Measurements from ENCODE around the gene MIEF1. TPM values are rescaled to one million over a fixed set of nuclear protein-coding genes. Genes with fewer than 3 reads are reported as not detected.

The MIEF1 gene
- polyA plus RNA-seq, 1 experiment, result 21.0 TPM

GRCh38 chr22:39479254-39479653 lies 22.8 kb upstream of the MIEF1 start:
- H3K4me3 ChIP-seq (ENCODE audit: low read depth, low read length), result no peak overlapping the region
- TF ChIP-seq, protein P1, sequence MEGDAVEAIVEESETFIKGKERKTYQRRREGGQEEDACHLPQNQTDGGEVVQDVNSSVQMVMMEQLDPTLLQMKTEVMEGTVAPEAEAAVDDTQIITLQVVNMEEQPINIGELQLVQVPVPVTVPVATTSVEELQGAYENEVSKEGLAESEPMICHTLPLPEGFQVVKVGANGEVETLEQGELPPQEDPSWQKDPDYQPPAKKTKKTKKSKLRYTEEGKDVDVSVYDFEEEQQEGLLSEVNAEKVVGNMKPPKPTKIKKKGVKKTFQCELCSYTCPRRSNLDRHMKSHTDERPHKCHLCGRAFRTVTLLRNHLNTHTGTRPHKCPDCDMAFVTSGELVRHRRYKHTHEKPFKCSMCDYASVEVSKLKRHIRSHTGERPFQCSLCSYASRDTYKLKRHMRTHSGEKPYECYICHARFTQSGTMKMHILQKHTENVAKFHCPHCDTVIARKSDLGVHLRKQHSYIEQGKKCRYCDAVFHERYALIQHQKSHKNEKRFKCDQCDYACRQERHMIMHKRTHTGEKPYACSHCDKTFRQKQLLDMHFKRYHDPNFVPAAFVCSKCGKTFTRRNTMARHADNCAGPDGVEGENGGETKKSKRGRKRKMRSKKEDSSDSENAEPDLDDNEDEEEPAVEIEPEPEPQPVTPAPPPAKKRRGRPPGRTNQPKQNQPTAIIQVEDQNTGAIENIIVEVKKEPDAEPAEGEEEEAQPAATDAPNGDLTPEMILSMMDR (IDR thresholded peaks at IDR 0.05; ENCODE audit: insufficient read depth, low read depth, low read length), result no peak
- DNase-seq (ENCODE audit: low read depth), result no peak
- peaks cover 2% of the 10 kb centered on the region; the same call in 1 of the 2 replicates for H3K27me3 ChIP-seq (ENCODE audit: control insufficient read depth, insufficient read depth, low read length)
- ChIA-PET CTCF (no interaction called here), POLR2A (no interaction called here)
- no peaks in the 10 kb centered on the region for H3K36me3 ChIP-seq (ENCODE audit: control insufficient read depth, insufficient read depth, low read length)

DNA sequence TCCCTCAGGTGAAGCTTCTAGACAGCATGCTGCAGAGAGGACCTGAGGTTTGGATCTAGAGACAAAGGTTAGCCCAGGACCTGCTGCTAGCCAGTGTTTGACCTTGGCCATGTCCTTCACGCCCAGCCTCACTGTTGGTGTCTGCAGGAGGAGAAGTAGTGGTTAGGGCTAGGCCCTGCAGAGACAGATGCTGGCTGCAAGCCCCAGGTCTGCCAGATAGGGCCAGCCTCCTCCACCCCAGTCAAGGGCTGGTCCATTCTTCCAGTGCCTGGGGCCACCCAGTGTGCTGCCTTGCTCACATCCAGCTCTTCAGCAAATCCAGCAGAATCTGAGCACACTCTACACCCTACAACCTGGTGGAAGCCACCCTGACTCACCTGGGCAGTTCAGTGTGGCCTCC lies 21.5 kb upstream of the MIEF1 start:
- TF ChIP-seq, protein P1 (IDR thresholded peaks at IDR 0.05; ENCODE audit: insufficient read depth, low read depth, low read length), result no peak
- POLR2A ChIA-PET, result no interaction called here
- H3K27me3 ChIP-seq (ENCODE audit: control insufficient read depth, insufficient read depth, low read length), result peaks cover 2% of the 10 kb centered on the region; the same call in 1 of the 2 replicates
- H3K4me3 ChIP-seq (ENCODE audit: low read depth, low read length), result no peak overlapping the region
- DNase-seq (ENCODE audit: low read depth), result no peak
- CTCF ChIA-PET, result interaction anchor here (0.9 kb wide), 1 partner anchor 13 kb away, joined by 3 read pairs; no protein-coding TSS in a partner anchor
- H3K36me3 ChIP-seq (ENCODE audit: control insufficient read depth, insufficient read depth, low read length), result no peaks in the 10 kb centered on the region

GRCh38 chr22:39481054-39481453 lies 21.0 kb upstream of the MIEF1 start:
- no peaks in the 10 kb centered on the region for H3K36me3 ChIP-seq (ENCODE audit: control insufficient read depth, insufficient read depth, low read length)
- TF ChIP-seq, protein P1 (IDR thresholded peaks at IDR 0.05; ENCODE audit: insufficient read depth, low read depth, low read length), result no peak
- no peak overlapping the region for H3K4me3 ChIP-seq (ENCODE audit: low read depth, low read length)
- H3K27me3 ChIP-seq (ENCODE audit: control insufficient read depth, insufficient read depth, low read length), result peaks cover 2% of the 10 kb centered on the region; the same call in 1 of the 2 replicates
- DNase-seq (ENCODE audit: low read depth), result no peak
- ChIA-PET CTCF (no interaction called here), POLR2A (no interaction called here)

DNA sequence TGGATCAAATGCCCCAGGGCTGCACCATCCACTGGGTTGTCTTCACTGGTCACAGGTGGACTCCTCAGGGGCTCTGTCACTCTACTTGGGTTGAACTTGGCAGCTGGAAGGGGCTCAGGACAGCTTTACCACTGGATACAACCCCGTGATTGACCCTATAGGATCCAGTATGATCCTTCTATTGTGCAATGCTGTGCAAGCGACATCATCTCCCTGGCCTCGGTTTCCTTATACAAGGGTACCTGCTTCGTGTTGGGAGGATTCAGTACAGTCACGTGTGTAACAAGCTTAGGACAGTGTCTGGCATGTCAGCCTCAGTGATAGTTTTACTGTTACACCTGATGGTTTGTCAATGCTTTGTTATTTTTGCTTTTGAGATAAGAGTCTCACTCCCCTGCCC lies 20.5 kb upstream of the MIEF1 start:
- H3K27me3 ChIP-seq (ENCODE audit: control insufficient read depth, insufficient read depth, low read length), result peaks cover 2% of the 10 kb centered on the region; the same call in 1 of the 2 replicates
- no peak for DNase-seq (ENCODE audit: low read depth)
- TF ChIP-seq, protein P1 (IDR thresholded peaks at IDR 0.05; ENCODE audit: insufficient read depth, low read depth, low read length), result no peak
- H3K36me3 ChIP-seq (ENCODE audit: control insufficient read depth, insufficient read depth, low read length), result no peaks in the 10 kb centered on the region
- CTCF ChIA-PET, result interaction anchor here (1.2 to 3.6 kb wide), 3 partner anchors 10 to 48 kb away, joined by 5 to 11 read pairs (median 5); no protein-coding TSS in a partner anchor
- POLR2A ChIA-PET, result no interaction called here
- no peak overlapping the region for H3K4me3 ChIP-seq (ENCODE audit: low read depth, low read length)

DNA sequence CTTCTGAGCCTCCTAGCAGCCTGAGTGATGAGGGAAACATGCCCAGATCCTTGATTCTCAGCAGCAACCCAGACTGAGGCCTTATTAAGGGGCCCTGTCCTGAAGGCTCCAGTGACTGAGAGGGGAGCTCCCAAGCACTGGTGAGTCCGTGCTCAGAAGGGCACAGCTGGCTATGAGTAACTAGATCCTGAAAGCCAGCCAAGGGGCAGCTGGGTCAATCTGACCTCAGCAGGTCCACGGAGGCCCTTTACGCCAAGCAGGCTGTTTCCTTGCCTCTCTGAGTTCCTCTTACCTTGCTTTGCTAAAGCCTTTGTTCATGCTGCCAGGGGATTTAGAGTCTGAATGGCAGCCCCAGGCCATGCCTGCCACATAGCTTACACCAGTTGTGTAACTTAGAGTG lies 19.3 kb upstream of the MIEF1 start:
- Histone ChIP-seq H3K27me3 (ENCODE audit: control insufficient read depth, insufficient read depth, low read length) (peaks cover 2% of the 10 kb centered on the region; the same call in 1 of the 2 replicates), H3K4me3 (ENCODE audit: low read depth, low read length) (no peak overlapping the region), H3K36me3 (ENCODE audit: control insufficient read depth, insufficient read depth, low read length) (no peaks in the 10 kb centered on the region)
- TF ChIP-seq, protein P1 (IDR thresholded peaks at IDR 0.05; ENCODE audit: insufficient read depth, low read depth, low read length), result no peak
- no peak for DNase-seq (ENCODE audit: low read depth)
- ChIA-PET CTCF (interaction anchor here (2.2 to 3.6 kb wide), 2 partner anchors 11 to 47 kb away, joined by 5 to 11 read pairs; no protein-coding TSS in a partner anchor), POLR2A (no interaction called here)
